H1 (cell line): ENCODE measurements around the gene FHIT.

Experiments used
- ATF2 ChIP-seq: IDR thresholded peaks from 2 replicates; pipeline ENCODE4 v1.6.1; 2012; ENCODE audit warnings: low read length, inconsistent platforms
- BRCA1 ChIP-seq: IDR thresholded peaks from 2 replicates; pipeline ENCODE4 v1.6.1; 2012; ENCODE audit warnings: low read depth, low read length, improper control_type of control experiment
- CREB1 ChIP-seq: IDR thresholded peaks from 2 replicates; pipeline ENCODE4 v1.6.1; 2012; ENCODE audit warnings: inconsistent platforms
- CTCF ChIP-seq, 3 experiments: IDR thresholded peaks; 1 replicate in 2 of 3; 2 replicates in 1 of 3; pipeline versions ENCODE4 v1.5.1 to v1.6.1; 2011; ENCODE audit warnings: low read length in 3 of 3, mild to moderate bottlenecking in 3 of 3, inconsistent platforms in 2 of 3, low read depth in 1 of 3, moderate library complexity in 1 of 3; ENCODE audit not compliant: insufficient read depth in 1 of 3; ENCODE audit errors: control extremely low read depth in 1 of 3
- EP300 ChIP-seq, 2 experiments: IDR thresholded peaks; 1 replicate in 1 of 2; 2 replicates in 1 of 2; pipeline ENCODE4 v1.6.1; 2011 to 2012; ENCODE audit warnings: low read depth in 2 of 2, low read length in 2 of 2, mild to moderate bottlenecking in 2 of 2, borderline replicate concordance in 1 of 2, inconsistent platforms in 1 of 2, moderate library complexity in 1 of 2
- MAX ChIP-seq: IDR thresholded peaks from 2 replicates; pipeline ENCODE4 v1.6.1; 2012; ENCODE audit warnings: inconsistent platforms
- NRF1 ChIP-seq: IDR thresholded peaks from 2 replicates; pipeline ENCODE4 v1.6.1; 2011; ENCODE audit warnings: mild to moderate bottlenecking, low read depth, low read length, improper control_type of control experiment
- POLR2A ChIP-seq, 2 experiments: IDR thresholded peaks; 1 replicate in 1 of 2; 2 replicates in 1 of 2; pipeline ENCODE4 v1.6.1; 2011; ENCODE audit warnings: low read depth in 2 of 2, low read length in 2 of 2, mild to moderate bottlenecking in 2 of 2; ENCODE audit errors: control extremely low read depth in 1 of 2
- SAP30 ChIP-seq: fragments of 300-600 bp; sonication (generic); IDR thresholded peaks from 2 replicates; pipeline ENCODE4 v1.7.1; 2012; ENCODE audit warnings: low read length, moderate library complexity, mild to moderate bottlenecking, inconsistent platforms; ENCODE audit not compliant: insufficient read depth, insufficient replicate concordance
- TEAD4 ChIP-seq: IDR thresholded peaks from 2 replicates; pipeline ENCODE4 v1.6.1; 2012; ENCODE audit warnings: low read depth, low read length, inconsistent platforms, mixed read lengths

GRCh38 chr3:60219501-60219900 is 1031.8 kb downstream of the FHIT start:
- TF ChIP-seq SAP30: no peak
- TF ChIP-seq NRF1: no peak
- no peak for TF ChIP-seq CTCF (IDR thresholded peaks at IDR 0.05; ENCODE audit: control extremely low read depth in 1 of 3, insufficient read depth in 1 of 3, low read depth in 1 of 3, low read length in 3 of 3)
- TF ChIP-seq EP300 (IDR thresholded peaks at IDR 0.05; ENCODE audit: borderline replicate concordance in 1 of 2, low read depth in 2 of 2, low read length in 2 of 2): no peak
- TF ChIP-seq BRCA1: no peak
- no peak for TF ChIP-seq TEAD4
- TF ChIP-seq POLR2A (IDR thresholded peaks at IDR 0.05; ENCODE audit: control extremely low read depth in 1 of 2, low read depth in 2 of 2, low read length in 2 of 2): no peak
- TF ChIP-seq ATF2: no peak
- TF ChIP-seq CREB1: no peak
- no peak for TF ChIP-seq MAX
